Keratinocyte (primary cell): ENCODE results near the gene YJU2. TPM values are rescaled to one million over a fixed set of nuclear protein-coding genes. Genes with fewer than 3 reads are reported as not detected.

Experiments used
- DNase-seq: peaks from one replicate; pipeline ENCODE4 v3.0.0-alpha.2; 2011; ENCODE audit warnings: low read depth, missing footprints, low spot score
- FAIRE-seq: peaks from 2 replicates; lab custom pipeline; 2011; peaks lifted over from hg19 to GRCh38; lab: Jason Lieb, UNC
- H2AFZ ChIP-seq: 2 replicates; pipeline ENCODE4 v1.6.0; 2012; ENCODE audit warnings: low read length, control low read depth, inconsistent platforms; ENCODE audit not compliant: control insufficient read depth
- H3K27ac ChIP-seq: 2 replicates; pipeline ENCODE4 v1.5.1; 2011; ENCODE audit warnings: low read length; ENCODE audit not compliant: control insufficient read depth, insufficient read depth
- H3K27me3 ChIP-seq: 3 replicates; pipeline ENCODE4 v1.6.0; 2011; ENCODE audit warnings: low read length; ENCODE audit not compliant: control insufficient read depth, insufficient read depth; ENCODE audit errors: extremely low read depth
- H3K36me3 ChIP-seq, 2 experiments: 2 replicates in 1 of 2; 3 replicates in 1 of 2; pipeline ENCODE4 v1.5.1; 2011; ENCODE audit warnings: low read length in 2 of 2, mild to moderate bottlenecking in 1 of 2; ENCODE audit not compliant: control insufficient read depth in 2 of 2, insufficient read depth in 2 of 2; ENCODE audit errors: extremely low read depth in 1 of 2
- H3K4me1 ChIP-seq: 3 replicates; pipeline ENCODE4 v1.5.1; 2011; ENCODE audit warnings: low read length; ENCODE audit not compliant: control insufficient read depth, insufficient read depth; ENCODE audit errors: extremely low read depth
- H3K4me2 ChIP-seq: 3 replicates; pipeline ENCODE4 v1.6.0; 2011; ENCODE audit warnings: low read depth, low read length; ENCODE audit not compliant: control insufficient read depth, insufficient read depth; ENCODE audit errors: extremely low read depth
- H3K4me3 ChIP-seq, 3 experiments: fragments of 200-600 bp in 1 of 3; sonication (generic) in 1 of 3; 2 replicates in 2 of 3; 3 replicates in 1 of 3; pipeline ENCODE4 v1.5.1; 2011 to 2016; ENCODE audit warnings: low read length in 3 of 3, mild to moderate bottlenecking in 3 of 3, control low read depth in 2 of 3, inconsistent platforms in 1 of 3, low read depth in 1 of 3, mixed read lengths in 1 of 3, mixed run types in 1 of 3, moderate library complexity in 1 of 3; ENCODE audit not compliant: control insufficient read depth in 2 of 3, insufficient read depth in 2 of 3; ENCODE audit errors: extremely low read depth in 1 of 3
- H3K79me2 ChIP-seq: 2 replicates; pipeline ENCODE4 v1.6.0; 2012; ENCODE audit warnings: low read length; ENCODE audit not compliant: control insufficient read depth, insufficient read depth
- H3K9ac ChIP-seq: 3 replicates; pipeline ENCODE4 v1.6.0; 2011; ENCODE audit warnings: low read length; ENCODE audit not compliant: control insufficient read depth, insufficient read depth; ENCODE audit errors: extremely low read depth
- H3K9me1 ChIP-seq: 3 replicates; pipeline ENCODE4 v1.6.0; 2011; ENCODE audit warnings: low read length; ENCODE audit not compliant: control insufficient read depth, insufficient read depth; ENCODE audit errors: extremely low read depth
- H3K9me3 ChIP-seq: 2 replicates; pipeline ENCODE4 v1.5.1; 2012; ENCODE audit warnings: low read depth, low read length; ENCODE audit not compliant: control insufficient read depth
- H4K20me1 ChIP-seq: 3 replicates; pipeline ENCODE4 v1.6.0; 2011; ENCODE audit warnings: low read length; ENCODE audit not compliant: control insufficient read depth, insufficient read depth; ENCODE audit errors: extremely low read depth
- EZH2 ChIP-seq: IDR thresholded peaks from one replicate; pipeline ENCODE4 v1.6.1; 2012; ENCODE audit warnings: inconsistent platforms, mild to moderate bottlenecking, low read length, moderate library complexity
- dilution Hi-C: fragments of 300-500 bp; cut with MboI; formaldehyde crosslinking; loops from one replicate; pipeline ENCODE4 v1.7.0; 2020; ENCODE audit warnings: low sequenced_read_pairs; ENCODE audit not compliant: extremely low pct_ligation_motif_present
- polyA plus RNA-seq, 5 experiments: library from polyadenylated mRNA; depleted of rRNA in 3 of 5; stranded (reverse) in 3 of 5; stranded (forward) in 1 of 5; unstranded in 1 of 5; fragments of >200 nt; gene quantifications; 1 replicate in 1 of 5; 2 replicates in 3 of 5; 3 replicates in 1 of 5; pipeline versions ENCODE4 v1.2.1 to v1.2.3, GENCODE V29; 2011 to 2012; ENCODE audit warnings: missing spikeins in 2 of 5, low read depth in 1 of 5, low replicate concordance in 1 of 5
- TF ChIP-seq, protein P1 (sequence below), 3 experiments: IDR thresholded peaks in 1 of 3; conservative IDR thresholded peaks in 1 of 3; optimal IDR thresholded peaks in 1 of 3; 2 replicates in 2 of 3; 3 replicates in 1 of 3; pipeline versions ENCODE3 to v1.5.1; 2011; ENCODE audit warnings: low read length in 3 of 3, mild to moderate bottlenecking in 3 of 3, moderate library complexity in 2 of 3, control low read depth in 1 of 3, inconsistent platforms in 1 of 3; ENCODE audit not compliant: insufficient read depth in 2 of 3; ENCODE audit errors: extremely low read depth in 1 of 3

Gene YJU2
- polyA plus RNA-seq, 1 donor (not counting 4 experiments of a cell fraction or from before 2014, with no cell fraction given): 13.7 TPM

- no peaks in the 10 kb centered on the region for H3K4me1 ChIP-seq
- TF ChIP-seq, protein P1, sequence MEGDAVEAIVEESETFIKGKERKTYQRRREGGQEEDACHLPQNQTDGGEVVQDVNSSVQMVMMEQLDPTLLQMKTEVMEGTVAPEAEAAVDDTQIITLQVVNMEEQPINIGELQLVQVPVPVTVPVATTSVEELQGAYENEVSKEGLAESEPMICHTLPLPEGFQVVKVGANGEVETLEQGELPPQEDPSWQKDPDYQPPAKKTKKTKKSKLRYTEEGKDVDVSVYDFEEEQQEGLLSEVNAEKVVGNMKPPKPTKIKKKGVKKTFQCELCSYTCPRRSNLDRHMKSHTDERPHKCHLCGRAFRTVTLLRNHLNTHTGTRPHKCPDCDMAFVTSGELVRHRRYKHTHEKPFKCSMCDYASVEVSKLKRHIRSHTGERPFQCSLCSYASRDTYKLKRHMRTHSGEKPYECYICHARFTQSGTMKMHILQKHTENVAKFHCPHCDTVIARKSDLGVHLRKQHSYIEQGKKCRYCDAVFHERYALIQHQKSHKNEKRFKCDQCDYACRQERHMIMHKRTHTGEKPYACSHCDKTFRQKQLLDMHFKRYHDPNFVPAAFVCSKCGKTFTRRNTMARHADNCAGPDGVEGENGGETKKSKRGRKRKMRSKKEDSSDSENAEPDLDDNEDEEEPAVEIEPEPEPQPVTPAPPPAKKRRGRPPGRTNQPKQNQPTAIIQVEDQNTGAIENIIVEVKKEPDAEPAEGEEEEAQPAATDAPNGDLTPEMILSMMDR (optimal IDR thresholded peaks at IDR 0.05 in 1 of 3, IDR thresholded peaks at IDR 0.05 in 1 of 3, conservative IDR thresholded peaks at IDR 0.05 in 1 of 3; ENCODE audit: extremely low read depth in 1 of 3, insufficient read depth in 2 of 3, low read length in 3 of 3): no peak
- no peak for TF ChIP-seq EZH2
- no peaks in the 10 kb centered on the region for H3K9me3 ChIP-seq
- H3K4me3 ChIP-seq: no peak overlapping the region
- no peaks in the 10 kb centered on the region for H4K20me1 ChIP-seq
- H3K27ac ChIP-seq: no peak overlapping the region
- H3K4me2 ChIP-seq: no peak overlapping the region
- H2AFZ ChIP-seq: no peak overlapping the region
- no peaks in the 10 kb centered on the region for H3K9me1 ChIP-seq
- dilution Hi-C loops: no loop called here
- H3K36me3 ChIP-seq: no peaks in the 10 kb centered on the region
- H3K79me2 ChIP-seq: no peaks in the 10 kb centered on the region
- DNase-seq (no peak), FAIRE-seq (no peak)
- no peaks in the 10 kb centered on the region for H3K27me3 ChIP-seq
- no peak overlapping the region for H3K9ac ChIP-seq
Observed at GRCh38 chr19:4310247-4311121, 63.6 kb downstream of the YJU2 start.

GRCh38 chr19:4313847-4314490 lies 67.1 kb downstream of the YJU2 start:
- no peak overlapping the region for H3K9ac ChIP-seq
- H3K36me3 ChIP-seq: no peaks in the 10 kb centered on the region
- dilution Hi-C loops: no loop called here
- no peaks in the 10 kb centered on the region for H3K27me3 ChIP-seq
- no peak for TF ChIP-seq EZH2
- TF ChIP-seq, protein P1 (optimal IDR thresholded peaks at IDR 0.05 in 1 of 3, IDR thresholded peaks at IDR 0.05 in 1 of 3, conservative IDR thresholded peaks at IDR 0.05 in 1 of 3; ENCODE audit: extremely low read depth in 1 of 3, insufficient read depth in 2 of 3, low read length in 3 of 3): no peak
- H3K4me3 ChIP-seq: no peak overlapping the region
- H3K27ac ChIP-seq: no peak overlapping the region
- no peaks in the 10 kb centered on the region for H3K9me1 ChIP-seq
- no peaks in the 10 kb centered on the region for H4K20me1 ChIP-seq
- no peak overlapping the region for H2AFZ ChIP-seq
- FAIRE-seq (no peak), DNase-seq (no peak)
- no peaks in the 10 kb centered on the region for H3K79me2 ChIP-seq
- H3K9me3 ChIP-seq: no peaks in the 10 kb centered on the region
- no peak overlapping the region for H3K4me2 ChIP-seq
- H3K4me1 ChIP-seq: no peaks in the 10 kb centered on the region
